ENCODE measurements around the gene RAD1. TPM values are rescaled to one million over a fixed set of nuclear protein-coding genes. Genes with fewer than 3 reads are reported as not detected.

RAD1 gene
- total and polyA plus RNA-seq, 2 of the 8 experiments (the other 6 are each of a cell fraction or from before 2014, with no cell fraction given): 15.1 to 37.3 TPM

DNA sequence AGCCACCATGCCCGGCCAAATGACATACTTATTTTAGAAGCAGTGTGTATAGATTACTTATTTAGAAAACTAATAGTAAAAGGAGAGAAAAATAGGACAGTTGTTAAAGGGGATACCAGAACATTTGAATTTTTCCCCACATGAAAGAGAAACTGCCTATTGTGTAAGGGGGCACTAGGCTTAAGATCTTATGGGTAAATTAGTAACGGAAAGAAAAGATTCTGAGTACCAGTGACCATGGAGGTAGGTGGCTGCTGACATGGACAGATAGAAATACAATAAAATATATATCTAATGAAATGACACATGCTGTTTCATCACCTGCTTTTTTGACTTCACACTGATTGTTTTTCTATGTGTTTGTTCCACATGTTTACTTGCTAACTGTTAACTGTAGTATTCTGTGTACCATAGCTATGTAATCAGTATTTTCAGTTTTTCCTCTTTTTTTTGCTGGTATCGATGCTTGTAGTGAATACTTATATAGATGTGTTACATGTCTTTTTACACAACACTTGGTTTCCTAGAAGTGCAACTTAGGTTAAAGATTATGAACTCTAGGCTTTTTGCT lies 11.1 kb upstream of the RAD1 start:
- WGBS, 2 experiments (ENCODE audit: extremely low coverage in 1 of 2, insufficient coverage in 1 of 2, insufficient read length in 1 of 2, insufficient replicate concordance in 2 of 2, low coverage in 1 of 2, low lambda C conversion rate in 2 of 2, missing lambda C conversion rate in 1 of 2): 92% methylated on average over 3 of the region's 3 CpGs; no CpG with 5 or more reads in 1 of the 2 experiments

More for the DNA sequence above, 11.1 kb upstream of the RAD1 start:
- Histone ChIP-seq H3K4me3 (ENCODE audit: extremely low read depth in 1 of 4, insufficient read depth in 2 of 4, low read depth in 3 of 4, low read length in 4 of 4) (no peak overlapping the region), H3K9ac (replicated peaks in 1 of 4; ENCODE audit: extremely low read depth in 1 of 4, low read depth in 3 of 4, low read length in 3 of 4) (no peak overlapping the region), H3K56ac (replicated peaks; ENCODE audit: insufficient read length, low read depth, low read length) (no peak overlapping the region), H3K23ac (ENCODE audit: insufficient read length) (no peak overlapping the region), H3K4me2 (ENCODE audit: insufficient read depth in 1 of 2, low read depth in 2 of 2, low read length in 2 of 2) (no peak overlapping the region), H2BK12ac (ENCODE audit: low read depth, low read length) (no peak overlapping the region), H3K18ac (ENCODE audit: extremely low read depth, low read length) (no peak overlapping the region), H2BK20ac (ENCODE audit: low read length) (no peak overlapping the region), H2BK120ac (replicated peaks; ENCODE audit: low read depth, low read length) (no peak overlapping the region), H3K23me2 (ENCODE audit: low read depth, low read length) (no peaks in the 10 kb centered on the region), H3K4ac (replicated peaks; ENCODE audit: insufficient read length, low read depth, low read length) (no peak overlapping the region), H2AK5ac (ENCODE audit: low read depth, low read length) (no peak overlapping the region), H3K79me1 (ENCODE audit: low read depth, low read length) (peaks cover 3% of the 10 kb centered on the region; the same call in 1 of the 2 replicates), H4K5ac (ENCODE audit: insufficient read length, low read depth, low read length) (no peak overlapping the region), H3K27me3 (replicated peaks in 1 of 4; ENCODE audit: control insufficient read depth in 3 of 4, extremely low read depth in 1 of 4, insufficient read depth in 3 of 4, low read length in 3 of 4) (no peaks in the 10 kb centered on the region), H3K9me3 (ENCODE audit: insufficient read depth in 2 of 2, low read depth in 1 of 2, low read length in 1 of 2) (no peaks in the 10 kb centered on the region), H4K91ac (replicated peaks; ENCODE audit: insufficient read length, low read length) (no peak overlapping the region), H3K27ac (ENCODE audit: low read depth, low read length) (no peak overlapping the region), H3K79me2 (ENCODE audit: control insufficient read depth in 1 of 2, insufficient read depth in 2 of 2, low read length in 2 of 2) (peaks cover 0 to 11% of the 10 kb centered on the region in 2 experiments; a peak in 2 of 4 replicates), H2BK5ac (ENCODE audit: low read depth, low read length) (no peak overlapping the region), H2BK15ac (ENCODE audit: low read length) (no peak overlapping the region), H4K8ac (ENCODE audit: extremely low read depth, insufficient read depth, low read length) (no peak overlapping the region), H3K4me1 (replicated peaks in 1 of 4; ENCODE audit: control insufficient read depth in 3 of 4, insufficient read depth in 4 of 4, low read length in 3 of 4) (no peaks in the 10 kb centered on the region; a peak in 1 of 7 replicates), H2AFZ (ENCODE audit: low read length) (no peak overlapping the region), H3K14ac (ENCODE audit: insufficient read length) (no peak overlapping the region), H3K36me3 (ENCODE audit: control insufficient read depth in 2 of 4, insufficient read depth in 4 of 4, low read length in 3 of 4) (peaks cover 14 to 59% (median 45%) of the 10 kb centered on the region in 4 experiments), H4K20me1 (replicated peaks in 1 of 2; ENCODE audit: control insufficient read depth in 1 of 2, insufficient read depth in 2 of 2, low read length in 2 of 2) (peaks cover 0 to 2% of the 10 kb centered on the region in 2 experiments)
- POLR2A ChIA-PET (ENCODE audit: partially characterized antibody): interaction anchor here (1.2 to 4.6 kb wide), 2 partner anchors 9 to 11 kb away, joined by 4 to 21 read pairs; partner anchors contain the start of genes BRIX1 and RAD1
- FAIRE-seq: no peak
- CTCF ChIA-PET (ENCODE audit: partially characterized antibody): no interaction called here
- TF ChIP-seq SRF (IDR thresholded peaks at IDR 0.05; ENCODE audit: low read depth, low read length) (no peak), CHD2 (IDR thresholded peaks at IDR 0.05; ENCODE audit: low read length) (no peak)
- no peak for DNase-seq (ENCODE audit: low read depth in 1 of 2, low spot score in 2 of 2)

Measured in H1 (cell line).